Measurements from ENCODE around the gene CRNN.

GRCh38 chr1:152448496-152448895 is 34.4 kb upstream of the CRNN start:
- TF ChIP-seq CTCF (IDR thresholded peaks at IDR 0.05): no peak
- TF ChIP-seq USF2 (IDR thresholded peaks at IDR 0.05): no peak
- TF ChIP-seq POLR2A (IDR thresholded peaks at IDR 0.05; ENCODE audit: low read length): no peak
- TF ChIP-seq RFX5 (IDR thresholded peaks at IDR 0.05): no peak
- no peak for TF ChIP-seq PBX3 (IDR thresholded peaks at IDR 0.05)
- TF ChIP-seq SREBF2 (IDR thresholded peaks at IDR 0.05): no peak
- TF ChIP-seq ELK1 (IDR thresholded peaks at IDR 0.05; ENCODE audit: low read depth, low read length): no peak
- TF ChIP-seq JUN (IDR thresholded peaks at IDR 0.05): no peak
- no peak for TF ChIP-seq EP300 (IDR thresholded peaks at IDR 0.05)

Data from A549 (cell line).